Peyer's patch (tissue), 4 donors: ENCODE results near the gene DNAJB6. TPM values are rescaled to one million over a fixed set of nuclear protein-coding genes. Genes with fewer than 3 reads are reported as not detected.
A peak's percentile ranks its signal among the peaks of the same experiment; 100 is the strongest.

Source experiments
- DNase-seq, 3 donors: peaks; one replicate each; pipeline ENCODE4 v3.0.0-alpha.2; 2017 to 2019
- H3K27ac ChIP-seq, 4 donors: fragments of 200-600 bp; sonication (generic); one replicate each; pipeline ENCODE4 v1.5.1; 2016 to 2019
- H3K27me3 ChIP-seq, 2 donors: fragments of 200-600 bp; sonication (generic); one replicate each; pipeline ENCODE4 v1.5.1; 2019
- H3K36me3 ChIP-seq, 3 donors: fragments of 200-600 bp; sonication (generic); one replicate each; pipeline ENCODE4 v1.5.1; 2016 to 2019
- H3K4me1 ChIP-seq, 4 donors: fragments of 200-600 bp; sonication (generic); one replicate each; pipeline ENCODE4 v1.5.1; 2016 to 2019
- H3K4me3 ChIP-seq, 4 donors: fragments of 200-600 bp; sonication (generic); 1 replicate in 3 of 4; 2 replicates in 1 of 4; pipeline ENCODE4 v1.5.1; 2016 to 2019; ENCODE audit warnings: mild to moderate bottlenecking in 1 of 4
- H3K9me3 ChIP-seq, 4 donors: fragments of 200-600 bp; sonication (generic); one replicate each; pipeline ENCODE4 v1.5.1; 2016 to 2019; ENCODE audit warnings: mild to moderate bottlenecking in 1 of 4
- CTCF ChIP-seq, 6 experiments: fragments of 450-650 bp in 4 of 6; fragments of 200-600 bp in 2 of 6; sonication (generic) in 1 of 6; IDR thresholded peaks; one replicate each; pipeline ENCODE4 v1.5.1; 2017 to 2019; ENCODE audit warnings: antibody characterized with exemption in 6 of 6, mild to moderate bottlenecking in 3 of 6, moderate library complexity in 1 of 6
- POLR2A ChIP-seq, 2 donors: fragments of 450-650 bp; IDR thresholded peaks; one replicate each; pipeline ENCODE4 v1.5.1; 2017; ENCODE audit warnings: antibody characterized with exemption in 2 of 2, mild to moderate bottlenecking in 2 of 2, moderate library complexity in 2 of 2
- total RNA-seq, 4 donors: library from RNA; depleted of rRNA; stranded (reverse); fragments of >200 nt; gene quantifications; one replicate each; pipeline ENCODE4 v1.1.0, GENCODE V29; 2016

The DNAJB6 gene
- total RNA-seq, 4 donors from 2014 or later, result 47.1 to 129 (median 61.3) TPM

GRCh38 chr7:157408258-157409101 is 71.7 kb downstream of the DNAJB6 start:
- no peaks in the 10 kb centered on the region for H3K27me3 ChIP-seq
- H3K9me3 ChIP-seq, result no peaks in the 10 kb centered on the region
- peak in 1 of 3 donors; percentile 26 for DNase-seq
- peaks cover 0 to 27% (median 0%) of the 10 kb centered on the region in 3 donors for H3K36me3 ChIP-seq
- no peak overlapping the region for H3K27ac ChIP-seq
- H3K4me1 ChIP-seq, result no peaks in the 10 kb centered on the region
- H3K4me3 ChIP-seq, result no peak overlapping the region
- TF ChIP-seq POLR2A (IDR thresholded peaks at IDR 0.05) (no peak), CTCF (IDR thresholded peaks at IDR 0.05) (no peak)

GRCh38 chr7:157409149-157409752 is 72.4 kb downstream of the DNAJB6 start:
- DNase-seq, result peak in 1 of 3 donors; percentile 43
- peaks cover 0 to 31% (median 0%) of the 10 kb centered on the region in 3 donors for H3K36me3 ChIP-seq

GRCh38 chr7:157409753-157410727 is 73.2 kb downstream of the DNAJB6 start:
- no peak overlapping the region for H3K27ac ChIP-seq
- TF ChIP-seq CTCF (IDR thresholded peaks at IDR 0.05) (no peak), POLR2A (IDR thresholded peaks at IDR 0.05) (no peak)
- H3K36me3 ChIP-seq, result peaks cover 0 to 37% (median 0%) of the 10 kb centered on the region in 3 donors
- no peak overlapping the region for H3K4me3 ChIP-seq
- no peaks in the 10 kb centered on the region for H3K4me1 ChIP-seq
- no peaks in the 10 kb centered on the region for H3K9me3 ChIP-seq
- H3K27me3 ChIP-seq, result no peaks in the 10 kb centered on the region
- peak in 1 of 3 donors; percentile 32 for DNase-seq

More at GRCh38 chr7:157409149-157409752, 72.4 kb downstream of the DNAJB6 start:
- Histone ChIP-seq H3K27me3 (no peaks in the 10 kb centered on the region), H3K4me1 (no peaks in the 10 kb centered on the region), H3K9me3 (no peaks in the 10 kb centered on the region), H3K4me3 (no peak overlapping the region), H3K27ac (no peak overlapping the region)
- TF ChIP-seq POLR2A (IDR thresholded peaks at IDR 0.05) (no peak), CTCF (IDR thresholded peaks at IDR 0.05) (no peak)

GRCh38 chr7:157410831-157411556 is 74.2 kb downstream of the DNAJB6 start:
- Histone ChIP-seq H3K36me3 (peaks cover 0 to 45% (median 0%) of the 10 kb centered on the region in 3 donors), H3K4me1 (no peaks in the 10 kb centered on the region), H3K27ac (peak overlapping the region in 1 of 4 donors; percentile 31), H3K9me3 (no peaks in the 10 kb centered on the region), H3K27me3 (no peaks in the 10 kb centered on the region), H3K4me3 (no peak overlapping the region)
- no peak for DNase-seq
- TF ChIP-seq CTCF (IDR thresholded peaks at IDR 0.05) (no peak), POLR2A (IDR thresholded peaks at IDR 0.05) (no peak)
